PC-3 (cell line): ENCODE measurements around the gene ANGPTL4.

Source experiments
- EZH2 ChIP-seq: fragments of 300-600 bp; sonication (generic); IDR thresholded peaks from one replicate; pipeline ENCODE4 v1.6.1; 2017; ENCODE audit warnings: antibody characterized with exemption, mild to moderate bottlenecking, low read length; ENCODE audit not compliant: unreplicated experiment
- TF ChIP-seq, protein P1 (sequence below): fragments of 300-600 bp; sonication (generic); conservative IDR thresholded peaks from 2 replicates; pipeline ENCODE4 v1.5.1; 2017; ENCODE audit warnings: antibody characterized with exemption, low read depth, mild to moderate bottlenecking, low read length

DNA sequence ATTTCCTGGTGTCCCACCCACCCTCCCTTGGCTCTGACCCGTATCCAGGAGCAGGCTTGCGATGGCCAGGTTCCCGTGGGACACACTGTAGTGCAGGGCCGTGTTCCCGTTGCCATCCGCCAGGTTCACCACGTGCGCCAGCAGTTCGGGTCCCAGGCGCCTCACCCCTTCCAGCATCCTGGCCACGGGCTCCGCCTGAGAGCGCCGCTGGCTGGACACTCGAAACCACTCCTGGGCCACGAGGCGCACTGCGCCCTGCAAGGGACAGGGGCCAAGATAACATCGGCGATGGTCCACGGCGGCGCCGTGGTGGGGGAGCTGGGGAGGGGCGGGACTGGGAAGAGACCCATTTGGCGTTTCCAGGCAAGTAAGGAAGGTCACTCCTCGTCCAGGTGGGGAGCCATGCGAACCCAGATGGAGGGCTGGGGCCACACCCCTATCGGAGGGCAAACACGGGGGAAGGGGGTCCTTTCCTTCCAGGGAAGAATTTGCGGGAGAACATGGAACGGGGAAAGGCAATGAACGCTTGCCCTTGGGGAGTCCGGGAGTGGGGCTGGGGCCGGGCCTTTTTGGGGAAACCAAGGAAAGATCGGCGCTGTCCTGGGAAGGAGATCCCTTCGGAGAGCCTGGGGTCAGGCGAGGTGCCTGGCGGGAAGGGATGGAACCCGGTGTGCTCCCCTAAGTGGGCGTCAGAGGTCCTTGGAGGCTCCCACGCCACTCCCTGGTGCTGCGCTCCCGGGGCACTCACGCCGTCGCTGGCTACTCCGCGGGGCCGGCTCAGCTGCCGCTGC is 30.8 kb upstream of the ANGPTL4 start:
- TF ChIP-seq, protein P1, sequence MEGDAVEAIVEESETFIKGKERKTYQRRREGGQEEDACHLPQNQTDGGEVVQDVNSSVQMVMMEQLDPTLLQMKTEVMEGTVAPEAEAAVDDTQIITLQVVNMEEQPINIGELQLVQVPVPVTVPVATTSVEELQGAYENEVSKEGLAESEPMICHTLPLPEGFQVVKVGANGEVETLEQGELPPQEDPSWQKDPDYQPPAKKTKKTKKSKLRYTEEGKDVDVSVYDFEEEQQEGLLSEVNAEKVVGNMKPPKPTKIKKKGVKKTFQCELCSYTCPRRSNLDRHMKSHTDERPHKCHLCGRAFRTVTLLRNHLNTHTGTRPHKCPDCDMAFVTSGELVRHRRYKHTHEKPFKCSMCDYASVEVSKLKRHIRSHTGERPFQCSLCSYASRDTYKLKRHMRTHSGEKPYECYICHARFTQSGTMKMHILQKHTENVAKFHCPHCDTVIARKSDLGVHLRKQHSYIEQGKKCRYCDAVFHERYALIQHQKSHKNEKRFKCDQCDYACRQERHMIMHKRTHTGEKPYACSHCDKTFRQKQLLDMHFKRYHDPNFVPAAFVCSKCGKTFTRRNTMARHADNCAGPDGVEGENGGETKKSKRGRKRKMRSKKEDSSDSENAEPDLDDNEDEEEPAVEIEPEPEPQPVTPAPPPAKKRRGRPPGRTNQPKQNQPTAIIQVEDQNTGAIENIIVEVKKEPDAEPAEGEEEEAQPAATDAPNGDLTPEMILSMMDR = no peak
- TF ChIP-seq EZH2 = no peak
